HepG2 (cell line): ENCODE results near the gene UBE2B. TPM values are rescaled to one million over a fixed set of nuclear protein-coding genes. Genes with fewer than 3 reads are reported as not detected.

ENCODE experiments used
- CC2D1A ChIP-seq: sonication (generic); formaldehyde crosslinking; IDR thresholded peaks from 2 replicates; pipeline ENCODE4 v1.8.1; 2023; ENCODE audit warnings: mild to moderate bottlenecking, missing genetic modification reagents
- MEIS2 ChIP-seq: sonication (generic); formaldehyde crosslinking; IDR thresholded peaks from 2 replicates; pipeline ENCODE4 v1.9.0; 2021; ENCODE audit warnings: mild to moderate bottlenecking, missing genetic modification reagents
- MTF1 ChIP-seq: sonication (generic); formaldehyde crosslinking; IDR thresholded peaks from 2 replicates; pipeline ENCODE4 v1.5.0; 2020; ENCODE audit warnings: missing genetic modification reagents
- POLR2G ChIP-seq: fragments of 200-400 bp; formaldehyde crosslinking; IDR thresholded peaks from 2 replicates; pipeline ENCODE4 v1.6.1; 2018; ENCODE audit warnings: mild to moderate bottlenecking, low read depth, low read length, moderate library complexity
- RARA ChIP-seq: IDR thresholded peaks from 2 replicates; pipeline ENCODE4 v1.6.1; 2016; ENCODE audit warnings: missing genetic modification reagents, missing compliant biosample characterization
- ZNF335 ChIP-seq: sonication (generic); formaldehyde crosslinking; IDR thresholded peaks from 2 replicates; pipeline ENCODE4 v1.4.0; 2020; ENCODE audit warnings: missing genetic modification reagents
- ZNF777 ChIP-seq: sonication (generic); formaldehyde crosslinking; IDR thresholded peaks from 2 replicates; pipeline ENCODE4 v1.4.0; 2020; ENCODE audit warnings: missing genetic modification reagents
- polyA plus RNA-seq, 8 experiments: library from polyadenylated mRNA; depleted of rRNA in 3 of 8; stranded (reverse) in 7 of 8; unstranded in 1 of 8; fragments of >200 nt; fragmentation: Illumina TruSeq in 4 of 8; extraction: Trizol in 4 of 8; gene quantifications; 2 replicates each; pipeline versions ENCODE4 v1.2.1 to v1.2.3, GENCODE V29; 2011 to 2016; ENCODE audit warnings: low read depth in 4 of 8, missing spikeins in 1 of 8, mixed read lengths in 1 of 8; ENCODE audit not compliant: insufficient read depth in 1 of 8
- total RNA-seq, 5 experiments: library from RNA; depleted of rRNA; stranded (reverse); fragments of >200 nt; fragmentation: Illumina TruSeq; extraction: Trizol; gene quantifications; 2 replicates each; pipeline ENCODE4 v1.2.3, GENCODE V29; 2016; ENCODE audit warnings: low read depth in 1 of 5
- TF ChIP-seq, protein P1 (sequence below): sonication (generic); formaldehyde crosslinking; IDR thresholded peaks from 2 replicates; pipeline ENCODE4 v1.4.0; 2020; ENCODE audit warnings: mild to moderate bottlenecking, missing genetic modification reagents
- TF ChIP-seq, protein P2 (sequence below): sonication (generic); formaldehyde crosslinking; IDR thresholded peaks from 2 replicates; pipeline ENCODE4 v1.4.0; 2020; ENCODE audit warnings: mild to moderate bottlenecking, missing genetic modification reagents
- TF ChIP-seq, protein P3 (sequence below): sonication (generic); formaldehyde crosslinking; IDR thresholded peaks from 2 replicates; pipeline ENCODE4 v1.8.1; 2022; ENCODE audit warnings: low read depth, mild to moderate bottlenecking, missing genetic modification reagents
- TF ChIP-seq, protein P4 (sequence below), 2 experiments: sonication (generic) in 1 of 2; formaldehyde crosslinking in 1 of 2; IDR thresholded peaks; 2 replicates each; pipeline versions ENCODE4 v1.5.1 to v1.6.1; 2011 to 2020; ENCODE audit warnings: borderline replicate concordance in 1 of 2, low read depth in 1 of 2, low read length in 1 of 2, mild to moderate bottlenecking in 1 of 2, missing genetic modification reagents in 1 of 2, moderate library complexity in 1 of 2

UBE2B gene
- total and polyA plus RNA-seq, 2 of the 13 experiments (the other 11 are each of a cell fraction or from before 2014, with no cell fraction given), result 25.2 to 56.0 TPM

DNA sequence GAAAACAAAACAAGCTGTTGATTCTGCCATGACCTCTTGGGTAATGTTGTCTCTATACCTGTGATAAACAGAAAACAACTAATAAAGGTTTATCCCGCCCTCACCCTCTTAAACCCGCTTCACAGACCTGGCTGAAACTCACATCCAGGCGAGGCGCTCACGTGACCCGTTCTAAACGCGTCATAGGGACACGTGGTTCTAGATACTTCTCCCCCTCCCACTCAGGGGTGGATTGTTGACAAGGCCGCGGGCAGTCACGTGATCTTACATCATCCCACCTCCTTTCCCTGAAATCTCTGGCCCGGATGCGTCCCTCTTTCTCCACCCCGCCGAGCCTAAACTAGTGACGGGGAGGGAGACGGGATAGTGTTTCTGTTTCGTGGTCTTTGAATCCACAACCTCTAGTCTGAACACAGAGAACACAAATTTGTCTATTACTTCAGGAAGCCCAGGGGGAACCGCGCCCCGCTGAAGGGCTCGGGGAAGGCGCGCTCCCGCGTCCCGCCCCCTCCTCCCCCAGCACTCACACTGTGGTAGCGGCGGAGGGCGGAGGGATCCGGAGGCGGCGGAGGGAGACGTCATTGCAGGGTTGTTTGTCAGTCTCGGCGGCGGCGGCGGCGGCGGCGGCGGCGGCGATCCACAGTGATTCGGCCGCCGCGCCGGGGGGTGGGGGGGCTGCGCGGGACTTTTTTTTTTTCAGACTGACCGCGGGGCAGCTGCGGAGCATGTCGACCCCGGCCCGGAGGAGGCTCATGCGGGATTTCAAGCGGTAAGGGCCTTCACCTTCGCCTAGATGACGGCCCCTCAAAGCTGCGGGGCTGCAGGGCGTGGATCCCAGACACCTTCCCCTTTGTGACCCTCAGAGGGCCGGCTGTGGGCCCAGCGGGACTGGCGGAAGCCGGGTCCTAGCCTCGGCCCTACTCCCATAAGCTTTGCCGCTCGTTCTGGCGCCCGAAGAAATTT is at the start of gene UBE2B (continued):
- TF ChIP-seq, protein P1, sequence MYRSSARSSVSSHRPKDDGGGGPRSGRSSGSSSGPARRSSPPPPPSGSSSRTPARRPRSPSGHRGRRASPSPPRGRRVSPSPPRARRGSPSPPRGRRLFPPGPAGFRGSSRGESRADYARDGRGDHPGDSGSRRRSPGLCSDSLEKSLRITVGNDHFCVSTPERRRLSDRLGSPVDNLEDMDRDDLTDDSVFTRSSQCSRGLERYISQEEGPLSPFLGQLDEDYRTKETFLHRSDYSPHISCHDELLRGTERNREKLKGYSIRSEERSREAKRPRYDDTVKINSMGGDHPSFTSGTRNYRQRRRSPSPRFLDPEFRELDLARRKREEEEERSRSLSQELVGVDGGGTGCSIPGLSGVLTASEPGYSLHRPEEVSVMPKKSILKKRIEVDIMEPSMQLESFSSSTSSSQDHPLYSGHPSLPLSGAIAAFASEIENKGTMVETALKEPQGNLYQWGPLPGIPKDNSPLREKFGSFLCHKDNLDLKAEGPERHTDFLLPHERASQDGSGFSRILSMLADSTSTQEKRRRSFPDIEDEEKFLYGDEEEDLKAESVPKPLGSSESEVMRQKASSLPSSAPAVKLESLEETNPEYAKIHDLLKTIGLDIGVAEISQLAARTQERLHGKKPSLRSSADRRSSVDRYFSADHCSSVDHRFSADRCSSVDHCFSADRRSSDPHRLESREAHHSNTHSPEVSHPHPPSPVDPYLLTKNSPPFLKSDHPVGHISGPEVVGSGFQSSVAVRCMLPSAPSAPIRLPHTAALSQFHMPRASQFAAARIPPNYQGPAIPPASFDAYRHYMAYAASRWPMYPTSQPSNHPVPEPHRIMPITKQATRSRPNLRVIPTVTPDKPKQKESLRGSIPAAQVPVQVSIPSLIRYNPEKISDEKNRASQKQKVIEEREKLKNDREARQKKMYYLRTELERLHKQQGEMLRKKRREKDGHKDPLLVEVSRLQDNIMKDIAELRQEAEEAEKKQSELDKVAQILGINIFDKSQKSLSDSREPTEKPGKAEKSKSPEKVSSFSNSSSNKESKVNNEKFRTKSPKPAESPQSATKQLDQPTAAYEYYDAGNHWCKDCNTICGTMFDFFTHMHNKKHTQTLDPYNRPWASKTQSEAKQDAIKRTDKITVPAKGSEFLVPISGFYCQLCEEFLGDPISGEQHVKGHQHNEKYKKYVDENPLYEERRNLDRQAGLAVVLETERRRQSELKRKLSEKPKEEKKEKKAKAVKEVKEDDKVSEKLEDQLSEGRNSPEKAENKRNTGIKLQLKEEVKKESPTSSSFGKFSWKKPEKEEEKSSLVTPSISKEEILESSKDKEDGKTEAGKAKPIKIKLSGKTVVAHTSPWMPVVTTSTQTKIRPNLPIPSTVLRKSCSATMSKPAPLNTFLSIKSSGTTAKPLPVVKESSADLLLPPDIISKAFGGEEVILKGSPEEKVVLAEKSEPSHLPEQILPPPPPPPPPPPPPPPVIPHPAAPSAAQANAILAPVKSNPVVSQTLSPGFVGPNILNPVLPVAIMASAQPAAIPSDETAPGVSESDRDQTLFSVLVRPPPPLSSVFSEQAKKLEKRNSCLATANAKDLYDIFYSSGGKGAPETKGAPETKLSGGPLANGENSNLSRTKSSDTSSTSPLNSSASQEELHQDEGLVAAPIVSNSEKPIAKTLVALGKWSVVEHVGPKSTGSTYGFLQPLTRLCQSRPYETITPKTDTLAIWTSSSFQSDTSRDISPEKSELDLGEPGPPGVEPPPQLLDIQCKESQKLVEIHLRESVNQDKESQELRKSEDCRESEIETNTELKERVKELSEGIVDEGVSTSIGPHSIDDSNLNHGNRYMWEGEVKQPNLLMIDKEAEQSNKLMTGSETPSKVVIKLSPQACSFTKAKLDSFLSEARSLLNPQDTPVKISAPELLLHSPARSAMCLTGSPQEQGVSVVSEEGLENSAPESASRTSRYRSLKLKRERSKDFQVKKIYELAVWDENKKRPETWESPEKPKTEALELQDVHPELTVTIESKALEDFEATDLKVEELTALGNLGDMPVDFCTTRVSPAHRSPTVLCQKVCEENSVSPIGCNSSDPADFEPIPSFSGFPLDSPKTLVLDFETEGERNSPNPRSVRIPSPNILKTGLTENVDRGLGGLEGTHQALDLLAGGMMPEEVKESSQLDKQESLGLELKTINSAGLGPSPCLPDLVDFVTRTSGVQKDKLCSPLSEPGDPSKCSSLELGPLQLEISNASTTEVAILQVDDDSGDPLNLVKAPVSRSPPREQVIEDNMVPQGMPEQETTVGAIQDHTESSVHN (CRISPR knock-in tag), result no peak
- TF ChIP-seq, protein P2, sequence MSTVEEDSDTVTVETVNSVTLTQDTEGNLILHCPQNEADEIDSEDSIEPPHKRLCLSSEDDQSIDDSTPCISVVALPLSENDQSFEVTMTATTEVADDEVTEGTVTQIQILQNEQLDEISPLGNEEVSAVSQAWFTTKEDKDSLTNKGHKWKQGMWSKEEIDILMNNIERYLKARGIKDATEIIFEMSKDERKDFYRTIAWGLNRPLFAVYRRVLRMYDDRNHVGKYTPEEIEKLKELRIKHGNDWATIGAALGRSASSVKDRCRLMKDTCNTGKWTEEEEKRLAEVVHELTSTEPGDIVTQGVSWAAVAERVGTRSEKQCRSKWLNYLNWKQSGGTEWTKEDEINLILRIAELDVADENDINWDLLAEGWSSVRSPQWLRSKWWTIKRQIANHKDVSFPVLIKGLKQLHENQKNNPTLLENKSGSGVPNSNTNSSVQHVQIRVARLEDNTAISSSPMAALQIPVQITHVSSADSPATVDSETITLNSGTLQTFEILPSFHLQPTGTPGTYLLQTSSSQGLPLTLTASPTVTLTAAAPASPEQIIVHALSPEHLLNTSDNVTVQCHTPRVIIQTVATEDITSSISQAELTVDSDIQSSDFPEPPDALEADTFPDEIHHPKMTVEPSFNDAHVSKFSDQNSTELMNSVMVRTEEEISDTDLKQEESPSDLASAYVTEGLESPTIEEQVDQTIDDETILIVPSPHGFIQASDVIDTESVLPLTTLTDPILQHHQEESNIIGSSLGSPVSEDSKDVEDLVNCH (CRISPR knock-in tag), result no peak
- TF ChIP-seq POLR2G (peak; percentile 70), RARA (CRISPR knock-in tag) (peak; percentile 20), ZNF777 (CRISPR knock-in tag) (no peak; the same call in 1 of the 2 replicates), MTF1 (CRISPR knock-in tag) (0 out of 2 replicates have a peak, but pooled peaks have one; percentile 72), ZNF335 (peak; percentile 72; the same call in 1 of the 2 replicates), MEIS2 (CRISPR knock-in tag) (peak; percentile 68), CC2D1A (no peak)
- TF ChIP-seq, protein P3, sequence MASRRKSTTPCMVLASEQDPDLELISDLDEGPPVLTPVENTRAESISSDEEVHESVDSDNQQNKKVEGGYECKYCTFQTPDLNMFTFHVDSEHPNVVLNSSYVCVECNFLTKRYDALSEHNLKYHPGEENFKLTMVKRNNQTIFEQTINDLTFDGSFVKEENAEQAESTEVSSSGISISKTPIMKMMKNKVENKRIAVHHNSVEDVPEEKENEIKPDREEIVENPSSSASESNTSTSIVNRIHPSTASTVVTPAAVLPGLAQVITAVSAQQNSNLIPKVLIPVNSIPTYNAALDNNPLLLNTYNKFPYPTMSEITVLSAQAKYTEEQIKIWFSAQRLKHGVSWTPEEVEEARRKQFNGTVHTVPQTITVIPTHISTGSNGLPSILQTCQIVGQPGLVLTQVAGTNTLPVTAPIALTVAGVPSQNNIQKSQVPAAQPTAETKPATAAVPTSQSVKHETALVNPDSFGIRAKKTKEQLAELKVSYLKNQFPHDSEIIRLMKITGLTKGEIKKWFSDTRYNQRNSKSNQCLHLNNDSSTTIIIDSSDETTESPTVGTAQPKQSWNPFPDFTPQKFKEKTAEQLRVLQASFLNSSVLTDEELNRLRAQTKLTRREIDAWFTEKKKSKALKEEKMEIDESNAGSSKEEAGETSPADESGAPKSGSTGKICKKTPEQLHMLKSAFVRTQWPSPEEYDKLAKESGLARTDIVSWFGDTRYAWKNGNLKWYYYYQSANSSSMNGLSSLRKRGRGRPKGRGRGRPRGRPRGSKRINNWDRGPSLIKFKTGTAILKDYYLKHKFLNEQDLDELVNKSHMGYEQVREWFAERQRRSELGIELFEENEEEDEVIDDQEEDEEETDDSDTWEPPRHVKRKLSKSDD (CRISPR knock-in tag), result peak; percentile 16; the same call in 1 of the 2 replicates
- TF ChIP-seq, protein P4, sequence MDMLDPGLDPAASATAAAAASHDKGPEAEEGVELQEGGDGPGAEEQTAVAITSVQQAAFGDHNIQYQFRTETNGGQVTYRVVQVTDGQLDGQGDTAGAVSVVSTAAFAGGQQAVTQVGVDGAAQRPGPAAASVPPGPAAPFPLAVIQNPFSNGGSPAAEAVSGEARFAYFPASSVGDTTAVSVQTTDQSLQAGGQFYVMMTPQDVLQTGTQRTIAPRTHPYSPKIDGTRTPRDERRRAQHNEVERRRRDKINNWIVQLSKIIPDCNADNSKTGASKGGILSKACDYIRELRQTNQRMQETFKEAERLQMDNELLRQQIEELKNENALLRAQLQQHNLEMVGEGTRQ (IDR thresholded peaks at IDR 0.05; ENCODE audit: low read depth, low read length), result peak; percentile 100
- TF ChIP-seq, protein P4 (CRISPR knock-in tag; IDR thresholded peaks at IDR 0.05; ENCODE audit: borderline replicate concordance), result peak; percentile 99
